K562 (cell line): Measurements from ENCODE around the gene VPS11. TPM values are rescaled to one million over a fixed set of nuclear protein-coding genes. Genes with fewer than 3 reads are reported as not detected.

Experiments
- BDP1 ChIP-seq: IDR thresholded peaks from 3 replicates; pipeline ENCODE4 v1.6.1; 2011; ENCODE audit not compliant: insufficient read length, insufficient read depth
- CBX8 ChIP-seq: fragments of 200-600 bp; sonication (generic); IDR thresholded peaks from 2 replicates; pipeline ENCODE4 v1.6.1; 2012; ENCODE audit warnings: borderline replicate concordance, mixed run types, low read depth, mild to moderate bottlenecking, moderate library complexity, mixed read lengths, low read length, control low read depth, inconsistent platforms; ENCODE audit not compliant: poor library complexity, severe bottlenecking; ENCODE audit errors: extremely low read depth
- CEBPZ ChIP-seq: fragments of 150-350 bp; IDR thresholded peaks from 2 replicates; pipeline ENCODE4 v1.6.1; 2014; ENCODE audit warnings: low read depth, mild to moderate bottlenecking, low read length, borderline replicate concordance
- DPF2 ChIP-seq: fragments of 450-650 bp; IDR thresholded peaks from 2 replicates; pipeline ENCODE4 v1.6.1; 2016
- ESRRA ChIP-seq: fragments of 450-650 bp; IDR thresholded peaks from 2 replicates; pipeline ENCODE4 v1.6.1; 2014; ENCODE audit warnings: low read depth, mild to moderate bottlenecking, moderate library complexity, borderline replicate concordance
- GTF3C2 ChIP-seq: IDR thresholded peaks from 3 replicates; pipeline ENCODE4 v1.6.1; 2011; ENCODE audit warnings: borderline replicate concordance, mild to moderate bottlenecking, moderate library complexity; ENCODE audit not compliant: insufficient read length; ENCODE audit errors: extremely low read depth
- HDAC3 ChIP-seq: fragments of 450-650 bp; IDR thresholded peaks from 2 replicates; pipeline ENCODE4 v1.6.1; 2018; ENCODE audit warnings: borderline replicate concordance, mild to moderate bottlenecking, moderate library complexity; ENCODE audit not compliant: partially characterized antibody
- HEY1 ChIP-seq: fragments of 250-450 bp; sonication (Bioruptor Pico); IDR thresholded peaks from 2 replicates; pipeline ENCODE4 v1.5.0; 2020; ENCODE audit warnings: mild to moderate bottlenecking, moderate library complexity, borderline replicate concordance
- MITF ChIP-seq: IDR thresholded peaks from 2 replicates; pipeline ENCODE4 v1.6.1; 2014; ENCODE audit warnings: antibody characterized with exemption
- NR2F6 ChIP-seq: fragments of 450-650 bp; formaldehyde crosslinking; IDR thresholded peaks from 2 replicates; pipeline ENCODE4 v1.4.0; 2020; ENCODE audit warnings: mild to moderate bottlenecking
- POLR2G ChIP-seq: fragments of 200-400 bp; formaldehyde crosslinking; IDR thresholded peaks from 2 replicates; pipeline ENCODE4 v1.6.1; 2017; ENCODE audit warnings: low read depth, mild to moderate bottlenecking, antibody characterized with exemption, low read length, moderate library complexity
- RFX7 ChIP-seq: fragments of 250-450 bp; sonication (Bioruptor Pico); IDR thresholded peaks from 2 replicates; pipeline ENCODE4 v1.5.1; 2021; ENCODE audit warnings: mild to moderate bottlenecking
- RNF2 ChIP-seq: sonication (generic); IDR thresholded peaks from 2 replicates; pipeline ENCODE4 v1.6.1; 2016
- SRF ChIP-seq, 2 experiments: fragments of 250-450, 450-650 bp in 1 of 2; sonication (Bioruptor Pico) in 1 of 2; sonication (generic) in 1 of 2; formaldehyde crosslinking; IDR thresholded peaks; 2 replicates each; pipeline versions ENCODE4 v1.5.0 to v1.5.1; 2020 to 2022; ENCODE audit warnings: mild to moderate bottlenecking in 1 of 2, missing genetic modification reagents in 1 of 2
- TAF1 ChIP-seq: IDR thresholded peaks from 2 replicates; pipeline ENCODE4 v1.6.1; 2011; ENCODE audit warnings: mild to moderate bottlenecking, low read length, moderate library complexity; ENCODE audit not compliant: insufficient read depth, control insufficient read depth, severe bottlenecking; ENCODE audit errors: extremely low read depth
- USF1 ChIP-seq: sonication (generic); formaldehyde crosslinking; IDR thresholded peaks from 2 replicates; pipeline ENCODE4 v1.9.0; 2022; ENCODE audit warnings: mild to moderate bottlenecking, missing genetic modification reagents
- ZFP36 ChIP-seq: fragments of 150-350 bp; IDR thresholded peaks from 2 replicates; pipeline ENCODE4 v1.6.1; 2018; ENCODE audit warnings: low read length, low read depth; ENCODE audit not compliant: partially characterized antibody
- ZNF507 ChIP-seq: conservative IDR thresholded peaks from 2 replicates; pipeline ENCODE4 v1.6.1; 2017; ENCODE audit warnings: missing genetic modification characterization, missing compliant biosample characterization
- ZNF785 ChIP-seq: fragments of 250-450 bp; sonication (Bioruptor Pico); IDR thresholded peaks from 2 replicates; pipeline ENCODE4 v1.4.0; 2020; ENCODE audit warnings: mild to moderate bottlenecking
- polyA plus RNA-seq, 8 experiments: library from polyadenylated mRNA; depleted of rRNA in 4 of 8; stranded (reverse) in 5 of 8; unstranded in 3 of 8; fragments of >200 nt; fragmentation: Nextera tagmentation in 2 of 8; fragmentation: Illumina TruSeq in 1 of 8; extraction: Ambion mirVana in 2 of 8; extraction: Trizol in 1 of 8; gene quantifications; 2 replicates each; pipeline versions ENCODE4 v1.2.1 to v1.2.3, GENCODE V29; 2011 to 2014; ENCODE audit warnings: inconsistent platforms in 1 of 8, missing spikeins in 1 of 8
- total RNA-seq, 7 experiments: library from RNA; depleted of rRNA in 6 of 7; stranded (reverse); fragments of >200 nt in 6 of 7; fragmentation: Illumina TruSeq in 2 of 7; extraction: Trizol in 2 of 7; gene quantifications; 2 replicates each; pipeline versions ENCODE4 v1.2.1 to v1.2.3, GENCODE V29; 2011 to 2021; ENCODE audit warnings: low replicate concordance in 1 of 7

The VPS11 gene
- total and polyA plus RNA-seq, 9 of the 15 experiments (the other 6 are each of a cell fraction or from before 2014, with no cell fraction given): 14.1 to 35.5 (median 27.5) TPM

GRCh38 chr11:119024430-119025098 is 43.1 kb upstream of the VPS11 start (continued):
- TF ChIP-seq CEBPZ: no peak
- TF ChIP-seq USF1 (CRISPR knock-in tag): no peak
- no peak for TF ChIP-seq GTF3C2
- no peak for TF ChIP-seq RFX7 (CRISPR knock-in tag)
- TF ChIP-seq MITF: no peak
- no peak for TF ChIP-seq BDP1
- TF ChIP-seq SRF (CRISPR knock-in tag; IDR thresholded peaks at IDR 0.05): no peak
- peak; percentile 50; the same call in 1 of the 2 replicates for TF ChIP-seq POLR2G
- TF ChIP-seq ZFP36: no peak
- no peak for TF ChIP-seq HEY1 (CRISPR knock-in tag)
- TF ChIP-seq ESRRA: no peak
- TF ChIP-seq ZNF785 (CRISPR knock-in tag): no peak
- no peak for TF ChIP-seq HDAC3
- TF ChIP-seq NR2F6 (CRISPR knock-in tag): peak; percentile 85; the same call in 1 of the 2 replicates
- TF ChIP-seq ZNF507 (tag): no peak
- TF ChIP-seq CBX8: no peak
- TF ChIP-seq TAF1: no peak
- TF ChIP-seq RNF2: no peak; the same call in 1 of the 2 replicates
- no peak for TF ChIP-seq DPF2
